Muscle layer of colon (tissue), 2 donors: ENCODE results near the gene PPFIBP2.

Source experiments
- H3K27ac ChIP-seq: one replicate; pipeline ENCODE4 v1.7.0; 2013; ENCODE audit warnings: low read depth, mild to moderate bottlenecking, low read length, moderate library complexity
- H3K27me3 ChIP-seq, 2 donors: one replicate each; pipeline ENCODE4 v1.7.0; 2013; ENCODE audit warnings: low read length in 2 of 2, mild to moderate bottlenecking in 2 of 2; ENCODE audit not compliant: insufficient read depth in 2 of 2, control insufficient read depth in 1 of 2
- H3K36me3 ChIP-seq: one replicate; pipeline ENCODE4 v1.7.0; 2013; ENCODE audit warnings: mild to moderate bottlenecking, low read length; ENCODE audit not compliant: insufficient read depth
- H3K4me1 ChIP-seq: one replicate; pipeline ENCODE4 v1.7.0; 2013; ENCODE audit warnings: mild to moderate bottlenecking, low read length; ENCODE audit not compliant: insufficient read depth
- H3K4me3 ChIP-seq, 2 donors: one replicate each; pipeline ENCODE4 v1.7.0; 2013; ENCODE audit warnings: low read length in 2 of 2, low read depth in 1 of 2, mild to moderate bottlenecking in 1 of 2, moderate library complexity in 1 of 2
- H3K9ac ChIP-seq: one replicate; pipeline ENCODE4 v1.7.0; 2013; ENCODE audit warnings: low read length
- H3K9me3 ChIP-seq: one replicate; pipeline ENCODE4 v1.7.0; 2013; ENCODE audit warnings: mild to moderate bottlenecking, low read length
- donor health status: abdominal sarcoma.
- donor health status: Adenocarcinoma of cecum.

PPFIBP2 gene

DNA sequence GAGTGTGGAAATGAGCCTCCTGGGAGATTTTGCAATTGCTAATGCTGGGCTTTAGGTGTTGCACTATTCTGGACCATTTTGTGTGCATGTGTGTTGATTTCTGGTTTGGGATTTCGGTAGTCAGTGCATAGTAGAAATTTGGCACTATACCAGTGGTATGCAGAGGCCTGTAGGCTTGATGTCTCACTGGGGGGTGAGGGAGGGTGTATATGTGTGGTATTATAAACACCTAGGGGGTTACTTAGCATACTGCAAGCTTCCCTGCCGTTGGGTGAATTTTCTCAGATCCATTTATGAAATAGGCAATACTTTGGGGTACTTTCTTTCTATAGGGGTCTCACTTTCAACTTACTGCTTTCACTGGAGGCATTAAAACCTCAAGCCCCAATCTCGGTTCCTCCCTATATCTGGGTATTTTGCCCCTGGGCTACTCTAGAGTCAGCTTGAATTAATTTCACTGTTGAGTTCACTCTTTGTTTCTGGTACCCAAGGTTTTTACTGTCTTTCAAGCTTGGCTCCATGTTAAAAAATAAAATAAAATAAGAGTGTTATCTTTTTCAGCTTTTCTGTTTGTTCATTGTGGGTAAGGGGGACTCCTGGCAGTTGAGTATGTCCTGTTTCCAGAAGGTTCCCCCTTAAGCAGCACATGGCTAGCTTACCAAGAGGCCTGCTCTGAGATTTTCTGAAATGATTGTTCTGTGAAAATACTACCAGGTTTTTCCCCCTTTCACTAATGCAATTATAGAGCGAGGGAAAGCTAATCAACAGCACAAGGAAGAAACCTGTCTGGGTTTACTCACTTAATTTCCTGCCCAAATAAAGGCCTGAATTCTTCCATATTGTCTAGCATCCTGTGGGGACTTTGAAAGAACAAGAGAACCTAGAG lies 45.8 kb downstream of the PPFIBP2 start:
- Histone ChIP-seq H3K4me1 (peaks cover 8% of the 10 kb centered on the region), H3K9ac (no peak overlapping the region), H3K27me3 (no peaks in the 10 kb centered on the region), H3K9me3 (no peaks in the 10 kb centered on the region), H3K27ac (no peak overlapping the region), H3K36me3 (no peaks in the 10 kb centered on the region), H3K4me3 (no peak overlapping the region)

- H3K4me3 ChIP-seq: no peak overlapping the region
- no peaks in the 10 kb centered on the region for H3K9me3 ChIP-seq
- no peak overlapping the region for H3K27ac ChIP-seq
- peaks cover 8% of the 10 kb centered on the region for H3K4me1 ChIP-seq
- no peaks in the 10 kb centered on the region for H3K27me3 ChIP-seq
- H3K9ac ChIP-seq: no peak overlapping the region
- H3K36me3 ChIP-seq: no peaks in the 10 kb centered on the region
These were observed 47.8 kb downstream of the PPFIBP2 start for GRCh38 chr11:7561562-7561961.

GRCh38 chr11:7563281-7563680 lies 49.5 kb downstream of the PPFIBP2 start:
- Histone ChIP-seq H3K27ac (no peak overlapping the region), H3K9ac (no peak overlapping the region), H3K4me1 (peaks cover 8% of the 10 kb centered on the region)

GRCh38 chr11:7564803-7565202 lies 51.0 kb downstream of the PPFIBP2 start:
- Histone ChIP-seq H3K27me3 (no peaks in the 10 kb centered on the region), H3K27ac (no peak overlapping the region), H3K36me3 (no peaks in the 10 kb centered on the region), H3K9me3 (no peaks in the 10 kb centered on the region), H3K4me1 (peaks cover 8% of the 10 kb centered on the region), H3K4me3 (no peak overlapping the region), H3K9ac (no peak overlapping the region)

More at GRCh38 chr11:7563281-7563680, 49.5 kb downstream of the PPFIBP2 start:
- Histone ChIP-seq H3K36me3 (no peaks in the 10 kb centered on the region), H3K9me3 (no peaks in the 10 kb centered on the region), H3K27me3 (no peaks in the 10 kb centered on the region), H3K4me3 (no peak overlapping the region)

DNA sequence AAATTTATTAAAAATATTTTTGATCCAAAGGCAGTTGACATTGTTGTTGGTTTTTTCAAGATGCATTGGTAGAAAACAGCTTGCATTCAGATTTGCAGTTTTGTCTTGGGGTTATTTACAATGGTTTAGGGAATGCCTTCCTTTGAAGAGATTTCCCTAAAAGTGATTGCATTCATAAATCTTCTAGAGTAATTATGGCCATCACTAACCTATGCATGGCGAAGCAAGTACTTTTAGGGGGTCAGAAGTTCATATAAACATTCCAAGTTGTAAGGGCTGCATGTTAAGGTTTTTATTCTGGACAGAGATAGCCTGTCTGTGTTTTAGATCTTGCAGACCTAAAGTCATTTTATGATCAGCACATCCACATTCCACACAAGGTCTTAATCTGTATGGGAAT lies 53.5 kb downstream of the PPFIBP2 start:
- no peaks in the 10 kb centered on the region for H3K36me3 ChIP-seq
- peaks cover 14% of the 10 kb centered on the region for H3K4me1 ChIP-seq
- no peaks in the 10 kb centered on the region for H3K27me3 ChIP-seq
- H3K27ac ChIP-seq: no peak overlapping the region
- no peak overlapping the region for H3K9ac ChIP-seq
- H3K9me3 ChIP-seq: no peaks in the 10 kb centered on the region
- no peak overlapping the region for H3K4me3 ChIP-seq

- Histone ChIP-seq H3K4me1 (peaks cover 18% of the 10 kb centered on the region), H3K27ac (no peak overlapping the region), H3K36me3 (no peaks in the 10 kb centered on the region), H3K27me3 (no peaks in the 10 kb centered on the region), H3K9ac (no peak overlapping the region), H3K4me3 (no peak overlapping the region), H3K9me3 (no peaks in the 10 kb centered on the region)
These were observed 55.2 kb downstream of the PPFIBP2 start for GRCh38 chr11:7569044-7569443.

GRCh38 chr11:7570241-7570640 lies 56.4 kb downstream of the PPFIBP2 start:
- Histone ChIP-seq H3K27ac (no peak overlapping the region), H3K4me1 (peaks cover 18% of the 10 kb centered on the region), H3K27me3 (no peaks in the 10 kb centered on the region), H3K9me3 (no peaks in the 10 kb centered on the region), H3K9ac (no peak overlapping the region), H3K4me3 (no peak overlapping the region), H3K36me3 (no peaks in the 10 kb centered on the region)

GRCh38 chr11:7570938-7571521 lies 57.2 kb downstream of the PPFIBP2 start:
- H3K27me3 ChIP-seq: no peaks in the 10 kb centered on the region
- H3K4me1 ChIP-seq: peaks cover 23% of the 10 kb centered on the region
- no peaks in the 10 kb centered on the region for H3K36me3 ChIP-seq
- H3K4me3 ChIP-seq: no peak overlapping the region
- no peak overlapping the region for H3K27ac ChIP-seq
- no peak overlapping the region for H3K9ac ChIP-seq
- no peaks in the 10 kb centered on the region for H3K9me3 ChIP-seq

GRCh38 chr11:7571640-7572000 lies 57.8 kb downstream of the PPFIBP2 start:
- peaks cover 29% of the 10 kb centered on the region for H3K4me1 ChIP-seq
- H3K4me3 ChIP-seq: no peak overlapping the region
- H3K27ac ChIP-seq: no peak overlapping the region
- H3K9ac ChIP-seq: no peak overlapping the region
- H3K27me3 ChIP-seq: peaks cover 0 to 3% of the 10 kb centered on the region in 2 donors
- H3K9me3 ChIP-seq: no peaks in the 10 kb centered on the region
- H3K36me3 ChIP-seq: no peaks in the 10 kb centered on the region

GRCh38 chr11:7572001-7572712 lies 58.4 kb downstream of the PPFIBP2 start:
- H3K9me3 ChIP-seq: no peaks in the 10 kb centered on the region
- no peaks in the 10 kb centered on the region for H3K36me3 ChIP-seq
- peaks cover 34% of the 10 kb centered on the region for H3K4me1 ChIP-seq
- H3K27ac ChIP-seq: no peak overlapping the region
- no peak overlapping the region for H3K9ac ChIP-seq
- H3K4me3 ChIP-seq: no peak overlapping the region
- H3K27me3 ChIP-seq: peaks cover 0 to 4% of the 10 kb centered on the region in 2 donors

GRCh38 chr11:7573193-7573557 lies 59.4 kb downstream of the PPFIBP2 start:
- no peak overlapping the region for H3K4me3 ChIP-seq

More at GRCh38 chr11:7573193-7573557, 59.4 kb downstream of the PPFIBP2 start:
- H3K9me3 ChIP-seq: no peaks in the 10 kb centered on the region
- no peak overlapping the region for H3K9ac ChIP-seq
- no peaks in the 10 kb centered on the region for H3K36me3 ChIP-seq
- H3K27me3 ChIP-seq: peaks cover 0 to 4% of the 10 kb centered on the region in 2 donors
- peaks cover 44% of the 10 kb centered on the region for H3K4me1 ChIP-seq
- no peak overlapping the region for H3K27ac ChIP-seq
